DND-41 (cell line): ENCODE results near the gene RIPK4.

Experiments used
- CTCF ChIP-seq: IDR thresholded peaks from 2 replicates; pipeline ENCODE4 v1.5.1; 2012; ENCODE audit warnings: borderline replicate concordance, low read length, moderate library complexity, mild to moderate bottlenecking; ENCODE audit not compliant: poor library complexity, severe bottlenecking; ENCODE audit errors: extremely low read depth
- EZH2 ChIP-seq: IDR thresholded peaks from 3 replicates; pipeline ENCODE4 v1.6.1; 2012; ENCODE audit warnings: borderline replicate concordance, low read depth, mild to moderate bottlenecking, moderate library complexity, low read length, inconsistent platforms; ENCODE audit not compliant: severe bottlenecking

DNA sequence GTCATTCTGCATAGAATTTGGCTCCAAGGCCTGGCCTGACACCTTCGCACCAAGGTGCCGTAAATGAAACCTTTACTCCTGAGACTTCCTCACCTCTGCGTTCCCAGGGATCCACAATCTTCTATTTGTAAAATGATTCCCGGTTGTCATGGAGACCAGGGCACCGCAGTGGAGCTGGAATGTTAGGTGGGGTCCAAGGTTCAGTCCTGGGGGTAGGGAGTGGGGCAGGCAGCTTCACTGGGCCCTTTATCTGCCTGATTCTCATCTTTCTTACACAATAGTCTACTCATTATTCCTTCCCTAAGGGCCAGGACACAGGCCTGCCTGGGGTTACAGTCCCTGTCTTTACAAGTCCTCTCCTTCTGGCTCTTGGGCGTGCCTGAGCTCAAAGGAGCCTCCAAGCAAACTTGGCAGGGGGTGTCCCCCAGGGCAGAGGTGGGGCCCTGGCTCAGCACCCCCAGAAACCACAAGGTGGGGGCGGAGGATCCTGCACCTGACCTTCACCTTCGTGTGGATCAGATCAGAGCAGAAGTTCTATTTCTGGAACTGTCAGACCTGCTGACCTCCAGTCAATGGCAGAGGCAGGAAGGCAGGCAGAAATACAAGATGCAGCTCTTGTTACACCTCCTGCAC lies 51.1 kb downstream of the RIPK4 start:
- TF ChIP-seq CTCF (no peak), EZH2 (no peak)
